ENCODE results near the gene IRX4.

The IRX4 gene

GRCh38 chr5:1907616-1908015 is 24.9 kb upstream of the IRX4 start:
- H3K27me3 ChIP-seq (replicated peaks) = no peaks in the 10 kb centered on the region

GRCh38 chr5:1905108-1905507 is 22.4 kb upstream of the IRX4 start:
- Histone ChIP-seq H3K27me3 (replicated peaks) (no peaks in the 10 kb centered on the region), H3K36me3 (replicated peaks) (no peaks in the 10 kb centered on the region), H3K27ac (no peak overlapping the region), H3K4me3 (ENCODE audit: low read depth, low read length) (no peak overlapping the region)
- in situ Hi-C loops (cut with HindIII; ENCODE audit: low pct_ligation_motif_present, low sequenced_read_pairs) = no loop called here
- DNase-seq = no peak
- no peak for TF ChIP-seq CTCF (IDR thresholded peaks at IDR 0.05; ENCODE audit: low read depth, low read length, missing control alignments)

More at GRCh38 chr5:1907616-1908015, 24.9 kb upstream of the IRX4 start:
- Histone ChIP-seq H3K4me3 (ENCODE audit: low read depth, low read length) (no peak overlapping the region), H3K27ac (no peak overlapping the region), H3K36me3 (replicated peaks) (no peaks in the 10 kb centered on the region)
- DNase-seq = no peak
- TF ChIP-seq CTCF (IDR thresholded peaks at IDR 0.05; ENCODE audit: low read depth, low read length, missing control alignments) = no peak
- in situ Hi-C loops (cut with HindIII; ENCODE audit: low pct_ligation_motif_present, low sequenced_read_pairs) = no loop called here

GRCh38 chr5:1901983-1902382 is 19.3 kb upstream of the IRX4 start:
- no peak for TF ChIP-seq CTCF (IDR thresholded peaks at IDR 0.05; ENCODE audit: low read depth, low read length, missing control alignments)
- DNase-seq = no peak
- H3K27ac ChIP-seq = no peak overlapping the region
- in situ Hi-C loops (cut with HindIII; ENCODE audit: low pct_ligation_motif_present, low sequenced_read_pairs) = no loop called here
- no peaks in the 10 kb centered on the region for H3K27me3 ChIP-seq (replicated peaks)
- H3K36me3 ChIP-seq (replicated peaks) = no peaks in the 10 kb centered on the region
- no peak overlapping the region for H3K4me3 ChIP-seq (ENCODE audit: low read depth, low read length)

GRCh38 chr5:1901061-1901460 is 18.3 kb upstream of the IRX4 start:
- Histone ChIP-seq H3K27me3 (replicated peaks) (no peaks in the 10 kb centered on the region), H3K4me3 (ENCODE audit: low read depth, low read length) (no peak overlapping the region), H3K27ac (no peak overlapping the region), H3K36me3 (replicated peaks) (no peaks in the 10 kb centered on the region)
- in situ Hi-C loops (cut with HindIII; ENCODE audit: low pct_ligation_motif_present, low sequenced_read_pairs) = no loop called here
- DNase-seq = no peak
- TF ChIP-seq CTCF (IDR thresholded peaks at IDR 0.05; ENCODE audit: low read depth, low read length, missing control alignments) = no peak

GRCh38 chr5:1899201-1899600 is 16.5 kb upstream of the IRX4 start:
- Histone ChIP-seq H3K36me3 (replicated peaks) (no peaks in the 10 kb centered on the region), H3K4me3 (ENCODE audit: low read depth, low read length) (no peak overlapping the region), H3K27me3 (replicated peaks) (no peaks in the 10 kb centered on the region), H3K27ac (no peak overlapping the region)
- DNase-seq = no peak
- in situ Hi-C loops (cut with HindIII; ENCODE audit: low pct_ligation_motif_present, low sequenced_read_pairs) = no loop called here
- no peak for TF ChIP-seq CTCF (IDR thresholded peaks at IDR 0.05; ENCODE audit: low read depth, low read length, missing control alignments)

GRCh38 chr5:1897816-1898450 is 15.2 kb upstream of the IRX4 start:
- Histone ChIP-seq H3K27me3 (replicated peaks) (no peaks in the 10 kb centered on the region), H3K4me3 (ENCODE audit: low read depth, low read length) (no peak overlapping the region), H3K27ac (no peak overlapping the region), H3K36me3 (replicated peaks) (no peaks in the 10 kb centered on the region)
- TF ChIP-seq CTCF (IDR thresholded peaks at IDR 0.05; ENCODE audit: low read depth, low read length, missing control alignments) = no peak
- DNase-seq = no peak
- in situ Hi-C loops (cut with HindIII; ENCODE audit: low pct_ligation_motif_present, low sequenced_read_pairs) = no loop called here
